ENCODE measurements around the gene MAP3K12.

GRCh38 chr12:53441040-53441833 lies 58.0 kb downstream of the MAP3K12 start, which contains the start of gene PRR13:
- TF ChIP-seq NFIC (IDR thresholded peaks at IDR 0.05) (no peak), YY1 (IDR thresholded peaks at IDR 0.05; ENCODE audit: low read depth) (no peak; the same call in none of the 2 replicates), MAX (IDR thresholded peaks at IDR 0.05) (peak; percentile 85), CEBPB (IDR thresholded peaks at IDR 0.05) (peak; percentile 94), RAD21 (IDR thresholded peaks at IDR 0.05; ENCODE audit: low read depth) (no peak), TCF12 (IDR thresholded peaks at IDR 0.05; ENCODE audit: low read depth) (no peak), TAF1 (IDR thresholded peaks at IDR 0.05; ENCODE audit: low read depth) (peak; percentile 74; the same call in 1 of the 2 replicates), FOXM1 (IDR thresholded peaks at IDR 0.05; ENCODE audit: borderline replicate concordance, low read depth) (no peak), REST (IDR thresholded peaks at IDR 0.05; ENCODE audit: low read depth) (no peak)

All from Ishikawa (cell line).